HAP-1 (cell line): Measurements from ENCODE around the gene DHRS9.

Experiments used
- DNase-seq, 2 experiments: peaks; one replicate each; pipeline ENCODE4 v3.0.0-alpha.2; 2016 to 2020; ENCODE audit warnings: low spot score in 2 of 2
- H3K27me3 ChIP-seq: fragments of 250-450 bp; sonication (Bioruptor Pico); 2 replicates; pipeline ENCODE4 v1.5.1; 2020; ENCODE audit warnings: low read depth, mild to moderate bottlenecking, moderate library complexity
- H3K36me3 ChIP-seq: fragments of 250-450 bp; sonication (Bioruptor Pico); replicated peaks from 2 replicates; pipeline ENCODE4 v1.5.1; 2020; ENCODE audit warnings: mild to moderate bottlenecking
- H3K4me1 ChIP-seq: fragments of 250-450 bp; sonication (Bioruptor Pico); 2 replicates; pipeline ENCODE4 v1.5.1; 2020; ENCODE audit warnings: mild to moderate bottlenecking
- H3K4me3 ChIP-seq: fragments of 250-450 bp; sonication (Bioruptor Pico); 2 replicates; pipeline ENCODE4 v1.5.1; 2020; ENCODE audit warnings: mild to moderate bottlenecking, moderate library complexity
- H3K9me3 ChIP-seq: fragments of 250-450 bp; sonication (Bioruptor Pico); 2 replicates; pipeline ENCODE4 v1.5.1; 2020; ENCODE audit warnings: mild to moderate bottlenecking, moderate library complexity
- in situ Hi-C: fragments of 300-500 bp; cut with MboI; formaldehyde crosslinking; loops from 3 replicates; pipeline ENCODE4 v1.14.3; 2020; ENCODE audit warnings: low sequenced_read_pairs, inconsistent platforms, mixed read lengths

DHRS9 gene

DNA sequence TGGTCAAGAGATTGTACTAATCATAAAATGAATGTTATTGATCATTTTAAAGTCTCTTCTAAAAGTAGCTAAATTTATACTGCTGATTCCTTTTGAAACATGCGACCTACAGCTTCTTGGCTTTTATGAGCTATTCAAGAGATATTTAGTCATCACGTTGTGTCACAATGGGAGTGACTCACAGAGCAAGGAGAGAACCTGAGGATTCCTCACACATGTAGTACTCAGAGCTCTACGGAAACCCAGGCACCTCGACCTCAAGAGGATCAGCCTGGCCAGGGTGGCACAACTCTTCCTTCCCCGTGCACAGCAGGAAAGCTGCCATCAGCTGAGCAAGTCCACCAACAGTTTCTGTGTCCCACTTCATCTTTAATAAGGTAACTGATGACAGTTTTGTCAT is at the start of gene DHRS9:
Gene DHRS9, plus strand, starts transcription at position 223 of the 400 bp plus-strand sequence. CDS start 12,019 bp downstream, outside the sequence.
- in situ Hi-C loops = no loop called here
- H3K36me3 ChIP-seq = no peaks in the 10 kb centered on the region
- no peak for DNase-seq
- no peaks in the 10 kb centered on the region for H3K9me3 ChIP-seq
- no peak within 1 kb of the TSS for H3K4me3 ChIP-seq
- peaks cover 16% of the 10 kb centered on the region for H3K27me3 ChIP-seq
- H3K4me1 ChIP-seq = no peaks in the 10 kb centered on the region

- in situ Hi-C loops = no loop called here
- no peaks in the 10 kb centered on the region for H3K4me1 ChIP-seq
- H3K4me3 ChIP-seq = no peak overlapping the region
These were observed 46.2 kb upstream of the DHRS9 start for GRCh38 chr2:169023161-169023560.

GRCh38 chr2:169026056-169026455 is 43.3 kb upstream of the DHRS9 start:
- Histone ChIP-seq H3K27me3 (no peaks in the 10 kb centered on the region), H3K9me3 (no peaks in the 10 kb centered on the region), H3K36me3 (no peaks in the 10 kb centered on the region), H3K4me3 (no peak overlapping the region), H3K4me1 (no peaks in the 10 kb centered on the region)
- no peak for DNase-seq
- in situ Hi-C loops = no loop called here

More at GRCh38 chr2:169023161-169023560, 46.2 kb upstream of the DHRS9 start:
- Histone ChIP-seq H3K9me3 (no peaks in the 10 kb centered on the region), H3K36me3 (no peaks in the 10 kb centered on the region), H3K27me3 (peaks cover 2% of the 10 kb centered on the region; the same call in 1 of the 2 replicates)
- DNase-seq = no peak

DNA sequence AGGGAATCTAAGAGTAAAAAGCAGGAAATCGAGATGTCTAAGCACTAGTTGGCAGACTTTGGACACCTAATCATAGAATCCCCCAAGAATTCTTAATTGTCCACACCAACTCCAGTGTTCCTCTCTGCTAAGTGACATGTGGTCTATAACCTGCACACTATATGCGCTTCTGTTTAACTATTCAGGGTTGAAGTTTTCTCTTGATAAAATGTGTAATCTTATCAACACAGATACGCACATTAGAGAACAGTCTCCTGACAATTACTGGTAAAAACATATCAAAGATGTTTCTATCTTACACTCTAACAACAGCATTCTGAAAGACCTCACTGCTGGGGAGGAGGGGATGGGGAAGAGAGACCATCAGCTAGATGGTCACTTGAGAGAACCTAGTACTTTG is 42.1 kb upstream of the DHRS9 start:
- H3K27me3 ChIP-seq = no peaks in the 10 kb centered on the region
- no peaks in the 10 kb centered on the region for H3K9me3 ChIP-seq
- no peaks in the 10 kb centered on the region for H3K4me1 ChIP-seq
- in situ Hi-C loops = no loop called here
- DNase-seq = no peak
- H3K4me3 ChIP-seq = no peak overlapping the region
- no peaks in the 10 kb centered on the region for H3K36me3 ChIP-seq

DNA sequence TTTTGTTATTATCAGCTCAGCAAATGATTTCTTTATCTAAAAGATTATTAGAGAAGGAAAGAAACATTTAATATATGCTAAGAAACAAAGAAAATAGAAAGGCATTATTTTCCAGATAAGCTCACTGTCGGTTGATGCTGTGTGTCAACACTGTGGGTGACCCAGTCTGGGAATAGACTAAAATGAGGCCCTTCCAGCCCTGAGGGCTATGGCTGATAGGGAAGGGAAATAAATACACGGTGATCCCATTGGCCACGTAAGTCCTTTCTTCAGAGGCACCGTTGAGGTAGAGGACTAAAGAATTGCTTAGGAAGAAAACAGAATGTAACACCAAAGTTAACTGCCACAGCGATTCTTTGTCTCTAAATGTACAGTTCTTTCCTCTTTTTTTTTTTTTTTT is 40.0 kb upstream of the DHRS9 start:
- H3K27me3 ChIP-seq = no peaks in the 10 kb centered on the region
- no peaks in the 10 kb centered on the region for H3K9me3 ChIP-seq
- in situ Hi-C loops = no loop called here
- DNase-seq = no peak
- H3K4me1 ChIP-seq = no peaks in the 10 kb centered on the region
- no peak overlapping the region for H3K4me3 ChIP-seq
- no peaks in the 10 kb centered on the region for H3K36me3 ChIP-seq

- Histone ChIP-seq H3K4me3 (no peak within 1 kb of the TSS), H3K9me3 (no peaks in the 10 kb centered on the region), H3K4me1 (no peaks in the 10 kb centered on the region), H3K27me3 (no peaks in the 10 kb centered on the region), H3K36me3 (no peaks in the 10 kb centered on the region)
- in situ Hi-C loops = no loop called here
- DNase-seq = no peak
These were observed 38.2 kb upstream of the DHRS9 start, which contains the start of gene ABCB11 for GRCh38 chr2:169031202-169031601. Gene ABCB11 (minus strand): TSS chr2:169031324. CDS start chr2:169018125, 13,199 bp downstream.

- no peak overlapping the region for H3K4me3 ChIP-seq
- no peaks in the 10 kb centered on the region for H3K36me3 ChIP-seq
- no peaks in the 10 kb centered on the region for H3K27me3 ChIP-seq
- DNase-seq = no peak
- in situ Hi-C loops = no loop called here
- no peaks in the 10 kb centered on the region for H3K9me3 ChIP-seq
- H3K4me1 ChIP-seq = no peaks in the 10 kb centered on the region
These were observed 35.1 kb upstream of the DHRS9 start for GRCh38 chr2:169034256-169034655.

- H3K9me3 ChIP-seq = no peaks in the 10 kb centered on the region
These were observed 34.3 kb upstream of the DHRS9 start for GRCh38 chr2:169034984-169035544.

GRCh38 chr2:169035887-169036286 is 33.5 kb upstream of the DHRS9 start:
- H3K27me3 ChIP-seq = no peaks in the 10 kb centered on the region
- H3K9me3 ChIP-seq = no peaks in the 10 kb centered on the region
- DNase-seq = no peak
- H3K36me3 ChIP-seq = no peaks in the 10 kb centered on the region
- H3K4me1 ChIP-seq = no peaks in the 10 kb centered on the region
- H3K4me3 ChIP-seq = no peak overlapping the region
- in situ Hi-C loops = no loop called here

More at GRCh38 chr2:169034984-169035544, 34.3 kb upstream of the DHRS9 start:
- Histone ChIP-seq H3K4me3 (no peak overlapping the region), H3K4me1 (no peaks in the 10 kb centered on the region), H3K27me3 (no peaks in the 10 kb centered on the region), H3K36me3 (no peaks in the 10 kb centered on the region)
- in situ Hi-C loops = no loop called here
- no peak for DNase-seq

DNA sequence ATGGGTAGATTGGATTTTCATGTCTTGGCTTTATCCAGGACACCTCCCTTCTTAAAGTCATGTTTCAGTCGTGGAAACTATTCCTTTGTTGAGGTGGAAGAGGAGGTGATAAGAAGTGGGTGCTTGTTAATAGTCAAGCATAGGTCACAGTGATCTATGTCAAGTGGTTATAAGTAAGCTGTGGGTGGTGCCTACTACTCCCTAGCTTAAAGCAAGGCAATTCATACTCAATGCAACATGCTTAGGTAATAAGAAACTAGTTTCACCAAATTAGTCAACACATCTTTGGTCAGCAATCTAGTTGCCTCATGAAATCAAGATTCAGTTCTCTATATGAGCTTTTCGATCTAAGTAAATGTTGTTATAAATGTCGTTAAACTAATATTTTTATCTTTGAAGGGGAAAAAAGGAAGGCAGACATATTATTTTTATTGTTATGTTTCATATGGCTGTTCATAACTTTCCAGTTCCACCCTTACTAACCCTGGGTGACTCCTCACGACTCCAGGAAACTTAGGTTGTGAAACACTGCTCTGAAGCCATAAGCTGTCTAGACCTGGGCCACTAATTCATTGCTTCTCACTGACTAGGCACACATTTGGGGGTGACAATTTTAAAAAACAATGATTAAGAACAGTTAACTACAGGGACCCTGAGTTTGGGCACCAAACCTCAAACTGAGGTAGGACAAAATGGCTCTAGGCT is 32.5 kb upstream of the DHRS9 start:
- in situ Hi-C loops = no loop called here
- Histone ChIP-seq H3K4me3 (no peak overlapping the region), H3K9me3 (no peaks in the 10 kb centered on the region), H3K36me3 (no peaks in the 10 kb centered on the region), H3K4me1 (no peaks in the 10 kb centered on the region), H3K27me3 (no peaks in the 10 kb centered on the region)
- DNase-seq = no peak

GRCh38 chr2:169038338-169038757 is 31.0 kb upstream of the DHRS9 start:
- in situ Hi-C loops = no loop called here
- H3K4me3 ChIP-seq = no peak overlapping the region
- no peaks in the 10 kb centered on the region for H3K27me3 ChIP-seq
- no peaks in the 10 kb centered on the region for H3K4me1 ChIP-seq
- H3K36me3 ChIP-seq = no peaks in the 10 kb centered on the region
- no peaks in the 10 kb centered on the region for H3K9me3 ChIP-seq
- DNase-seq = no peak

GRCh38 chr2:169039702-169040101 is 29.7 kb upstream of the DHRS9 start:
- Histone ChIP-seq H3K4me1 (no peaks in the 10 kb centered on the region), H3K27me3 (no peaks in the 10 kb centered on the region), H3K4me3 (no peak overlapping the region), H3K9me3 (no peaks in the 10 kb centered on the region), H3K36me3 (no peaks in the 10 kb centered on the region)
- in situ Hi-C loops = no loop called here
- no peak for DNase-seq

- no peak for DNase-seq
- H3K9me3 ChIP-seq = no peaks in the 10 kb centered on the region
- no peaks in the 10 kb centered on the region for H3K36me3 ChIP-seq
- no peak overlapping the region for H3K4me3 ChIP-seq
- in situ Hi-C loops = no loop called here
- no peaks in the 10 kb centered on the region for H3K27me3 ChIP-seq
- no peaks in the 10 kb centered on the region for H3K4me1 ChIP-seq
These were observed 27.8 kb upstream of the DHRS9 start for GRCh38 chr2:169041594-169041993.

GRCh38 chr2:169042856-169043255 is 26.5 kb upstream of the DHRS9 start:
- no peaks in the 10 kb centered on the region for H3K9me3 ChIP-seq
- H3K36me3 ChIP-seq = no peaks in the 10 kb centered on the region
- in situ Hi-C loops = no loop called here
- H3K4me3 ChIP-seq = no peak overlapping the region
- no peaks in the 10 kb centered on the region for H3K27me3 ChIP-seq
- no peak for DNase-seq
- H3K4me1 ChIP-seq = no peaks in the 10 kb centered on the region
